Measurements from ENCODE around the gene TTC39B. TPM values are rescaled to one million over a fixed set of nuclear protein-coding genes. Genes with fewer than 3 reads are reported as not detected.
A peak's percentile ranks its signal among the peaks of the same experiment; 100 is the strongest.

TTC39B gene
- total and polyA plus RNA-seq, 2 of the 8 experiments (the other 6 are each of a cell fraction or from before 2014, with no cell fraction given): 1.6 to 10.9 TPM

GRCh38 chr9:15306757-15307522 is at the start of gene TTC39B (continued):
- TF ChIP-seq EGR1 (IDR thresholded peaks at IDR 0.05; ENCODE audit: borderline replicate concordance, low read depth, low read length) (no peak), CTBP2 (IDR thresholded peaks at IDR 0.05; ENCODE audit: borderline replicate concordance, insufficient read depth, insufficient read length, low read length) (no peak), SIX5 (IDR thresholded peaks at IDR 0.05; ENCODE audit: low read depth, low read length) (no peak), CHD2 (IDR thresholded peaks at IDR 0.05; ENCODE audit: low read length) (no peak), CEBPB (IDR thresholded peaks at IDR 0.05; ENCODE audit: low read depth, low read length) (no peak), SP1 (IDR thresholded peaks at IDR 0.05; ENCODE audit: low read depth, low read length) (peak; percentile 70; the same call in 1 of the 2 replicates), KDM1A (IDR thresholded peaks at IDR 0.05; ENCODE audit: borderline replicate concordance, low read length) (no peak; the same call in 1 of the 2 replicates), GABPA (IDR thresholded peaks at IDR 0.05; ENCODE audit: borderline replicate concordance, insufficient read depth, low read length) (no peak), ATF3 (IDR thresholded peaks at IDR 0.05; ENCODE audit: insufficient read depth, low read depth, low read length) (no peak), KDM5A (IDR thresholded peaks at IDR 0.05; ENCODE audit: low read length) (0 out of 2 replicates have a peak, but pooled peaks have one; percentile 25), EP300 (IDR thresholded peaks at IDR 0.05; ENCODE audit: borderline replicate concordance in 1 of 2, low read depth in 2 of 2, low read length in 2 of 2) (peak in 1 of 2 experiments; percentile 36; a peak in 1 of 3 replicates), POU5F1 (IDR thresholded peaks at IDR 0.05; ENCODE audit: low read depth, low read length) (no peak), NRF1 (IDR thresholded peaks at IDR 0.05; ENCODE audit: low read depth, low read length) (no peak), JUN (IDR thresholded peaks at IDR 0.05; ENCODE audit: low read depth, low read length) (no peak), SIRT6 (IDR thresholded peaks at IDR 0.05; ENCODE audit: low read length) (no peak), E2F6 (IDR thresholded peaks at IDR 0.05) (peak; percentile 95), JUND (IDR thresholded peaks at IDR 0.05; ENCODE audit: low read length) (no peak), RXRA (IDR thresholded peaks at IDR 0.05; ENCODE audit: insufficient read depth, low read depth, low read length) (no peak), ATF2 (IDR thresholded peaks at IDR 0.05; ENCODE audit: low read length) (no peak), CBX8 (IDR thresholded peaks at IDR 0.05; ENCODE audit: borderline replicate concordance, low read depth, low read length) (no peak)

Data from H1 (cell line).